Liver (tissue), 9 donors: Measurements from ENCODE around the gene CAMSAP2. TPM values are rescaled to one million over a fixed set of nuclear protein-coding genes. Genes with fewer than 3 reads are reported as not detected.
"Not testable (repeated sequence)": the region's sequence is repeated elsewhere in the genome, so short reads cannot be mapped to it uniquely, and the experiment has no call there.

Experiments
- DNase-seq: peaks from one replicate; pipeline ENCODE4 v3.0.0-alpha.2; 2017; ENCODE audit warnings: low spot score
- H3K27ac ChIP-seq, 2 donors: one replicate each; pipeline ENCODE4 v1.7.0; 2013; ENCODE audit warnings: inconsistent platforms in 2 of 2, low read length in 2 of 2, control low read depth in 1 of 2, low read depth in 1 of 2, mild to moderate bottlenecking in 1 of 2
- H3K27me3 ChIP-seq, 4 donors: one replicate each; pipeline versions ENCODE4 v1.6.1 to v1.7.0; 2013; ENCODE audit warnings: low read length in 3 of 4, inconsistent platforms in 1 of 4, mild to moderate bottlenecking in 1 of 4, moderate library complexity in 1 of 4; ENCODE audit not compliant: control insufficient read depth in 4 of 4, insufficient read depth in 4 of 4
- H3K36me3 ChIP-seq, 4 donors: one replicate each; pipeline versions ENCODE4 v1.6.1 to v1.7.0; 2013; ENCODE audit warnings: low read length in 3 of 4, mild to moderate bottlenecking in 3 of 4, low read depth in 1 of 4, moderate library complexity in 1 of 4; ENCODE audit not compliant: control insufficient read depth in 4 of 4, insufficient read depth in 3 of 4
- H3K4me1 ChIP-seq, 4 donors: one replicate each; pipeline versions ENCODE4 v1.6.1 to v1.7.0; 2013; ENCODE audit warnings: low read length in 3 of 4, mild to moderate bottlenecking in 3 of 4, moderate library complexity in 1 of 4; ENCODE audit not compliant: control insufficient read depth in 4 of 4, insufficient read depth in 4 of 4
- H3K4me3 ChIP-seq, 3 donors: one replicate each; pipeline versions ENCODE4 v1.6.1 to v1.7.0; 2013; ENCODE audit warnings: low read length in 3 of 3, control low read depth in 1 of 3, low read depth in 1 of 3, mild to moderate bottlenecking in 1 of 3
- H3K9ac ChIP-seq, 2 donors: one replicate each; pipeline ENCODE4 v1.7.0; 2013; ENCODE audit warnings: low read length in 2 of 2, mild to moderate bottlenecking in 2 of 2, moderate library complexity in 2 of 2, control low read depth in 1 of 2, low read depth in 1 of 2
- H3K9me3 ChIP-seq, 4 donors: one replicate each; pipeline versions ENCODE4 v1.6.1 to v1.7.0; 2013; ENCODE audit warnings: low read length in 3 of 4; ENCODE audit not compliant: control insufficient read depth in 4 of 4
- ATF3 ChIP-seq: IDR thresholded peaks from 2 replicates; pipeline ENCODE4 v1.6.1; 2016; ENCODE audit warnings: antibody characterized with exemption
- EGR1 ChIP-seq, 2 donors: IDR thresholded peaks; 2 replicates each; pipeline ENCODE4 v1.6.1; 2016 to 2018; ENCODE audit warnings: antibody characterized with exemption in 2 of 2, low read depth in 2 of 2
- FOXA1 ChIP-seq: IDR thresholded peaks from 2 replicates; pipeline ENCODE4 v1.6.1; 2016; ENCODE audit warnings: antibody characterized with exemption
- FOXA2 ChIP-seq: IDR thresholded peaks from 2 replicates; pipeline ENCODE4 v1.6.1; 2016; ENCODE audit warnings: antibody characterized with exemption
- GABPA ChIP-seq, 2 donors: IDR thresholded peaks in 1 of 2; conservative IDR thresholded peaks in 1 of 2; 2 replicates each; pipeline ENCODE4 v1.6.1; 2016; ENCODE audit warnings: antibody characterized with exemption in 2 of 2, mild to moderate bottlenecking in 1 of 2, moderate library complexity in 1 of 2
- HNF4A ChIP-seq, 2 donors: conservative IDR thresholded peaks; 2 replicates each; pipeline ENCODE4 v1.6.1; 2016; ENCODE audit warnings: antibody characterized with exemption in 2 of 2, mild to moderate bottlenecking in 2 of 2
- HNF4G ChIP-seq: IDR thresholded peaks from 2 replicates; pipeline ENCODE4 v1.6.1; 2016; ENCODE audit warnings: antibody characterized with exemption
- JUND ChIP-seq, 2 donors: IDR thresholded peaks; 2 replicates each; pipeline ENCODE4 v1.6.1; 2016; ENCODE audit warnings: antibody characterized with exemption in 2 of 2
- MAX ChIP-seq: IDR thresholded peaks from 2 replicates; pipeline ENCODE4 v1.6.1; 2016; ENCODE audit warnings: antibody characterized with exemption
- NR2F2 ChIP-seq: IDR thresholded peaks from 2 replicates; pipeline ENCODE4 v1.6.1; 2016; ENCODE audit warnings: antibody characterized with exemption
- RAD21 ChIP-seq, 2 donors: IDR thresholded peaks; 2 replicates each; pipeline ENCODE4 v1.6.1; 2016; ENCODE audit warnings: antibody characterized with exemption in 2 of 2, mild to moderate bottlenecking in 2 of 2
- REST ChIP-seq: IDR thresholded peaks from 2 replicates; pipeline ENCODE4 v1.6.1; 2016; ENCODE audit warnings: antibody characterized with exemption, mild to moderate bottlenecking
- RXRA ChIP-seq, 2 donors: IDR thresholded peaks; 2 replicates each; pipeline ENCODE4 v1.6.1; 2017 to 2018; ENCODE audit warnings: antibody characterized with exemption in 2 of 2, mild to moderate bottlenecking in 1 of 2
- SP1 ChIP-seq: IDR thresholded peaks from 2 replicates; pipeline ENCODE4 v1.6.1; 2018; ENCODE audit warnings: antibody characterized with exemption, mild to moderate bottlenecking
- TAF1 ChIP-seq: conservative IDR thresholded peaks from 2 replicates; pipeline ENCODE4 v1.6.1; 2016; ENCODE audit warnings: antibody characterized with exemption, mild to moderate bottlenecking
- YY1 ChIP-seq: IDR thresholded peaks from 2 replicates; pipeline ENCODE4 v1.6.1; 2016; ENCODE audit warnings: antibody characterized with exemption, mild to moderate bottlenecking
- ZBTB33 ChIP-seq: IDR thresholded peaks from 2 replicates; pipeline ENCODE4 v1.6.1; 2016; ENCODE audit warnings: antibody characterized with exemption
- WGBS: extraction: QIAGEN DNeasy Blood & Tissue Kit; methylation state at CpG from one replicate; pipeline ENCODE4 v1.1.7; 2013; 5-methylcytosine and 5-hydroxymethylcytosine counted together
- polyA plus RNA-seq, 2 donors: library from polyadenylated mRNA; stranded (reverse) in 1 of 2; unstranded in 1 of 2; fragments of 200-250 nt in 1 of 2; fragments of >200 nt in 1 of 2; fragmentation: Nextera tagmentation in 1 of 2; extraction: Ambion mirVana in 1 of 2; gene quantifications; one replicate each; pipeline versions ENCODE4 v1.2.1 to v1.2.3, GENCODE V29; 2013 to 2015
- total RNA-seq, 2 donors: library from RNA; depleted of rRNA; stranded (reverse); fragments of >200 nt; gene quantifications; one replicate each; pipeline ENCODE4 v1.2.3, GENCODE V29; 2014
- TF ChIP-seq, protein P1 (sequence below): fragments of 150-350 bp; IDR thresholded peaks from 2 replicates; pipeline ENCODE4 v1.5.1; 2017; ENCODE audit warnings: improper control_type of control experiment, low read depth, low read length; ENCODE audit not compliant: missing input control
- donor health status: healthy.
- donor health status: healthy.
- donor health status: healthy.
- donor health status: healthy.
- donor health status: healthy.

The CAMSAP2 gene
- total and polyA plus RNA-seq, 4 donors: 1.9 to 8.6 (median 3.5) TPM

GRCh38 chr1:200787896-200788387 is 49.2 kb downstream of the CAMSAP2 start:
- Histone ChIP-seq H3K4me3 (no peak overlapping the region), H3K27ac (no peak overlapping the region), H3K9me3 (peaks cover 0 to under 1% (median 0%) of the 10 kb centered on the region in 4 donors), H3K4me1 (no peaks in the 10 kb centered on the region), H3K9ac (no peak overlapping the region), H3K27me3 (no peaks in the 10 kb centered on the region), H3K36me3 (peaks cover 0 to under 1% (median 0%) of the 10 kb centered on the region in 4 donors)
- 96% methylated on average over 1 of the region's 1 CpG for WGBS
- TF ChIP-seq ATF3 (no peak), REST (no peak), HNF4A (conservative IDR thresholded peaks at IDR 0.05) (no peak), GABPA (IDR thresholded peaks at IDR 0.05 in 1 of 2, conservative IDR thresholded peaks at IDR 0.05 in 1 of 2) (no peak), NR2F2 (no peak), YY1 (no peak), SP1 (no peak), ZBTB33 (no peak), TAF1 (no peak), MAX (no peak), RAD21 (IDR thresholded peaks at IDR 0.05) (no peak), RXRA (IDR thresholded peaks at IDR 0.05) (no peak), FOXA2 (no peak), EGR1 (IDR thresholded peaks at IDR 0.05; ENCODE audit: low read depth in 2 of 2) (no peak), FOXA1 (no peak), JUND (IDR thresholded peaks at IDR 0.05) (no peak), HNF4G (no peak)
- TF ChIP-seq, protein P1, sequence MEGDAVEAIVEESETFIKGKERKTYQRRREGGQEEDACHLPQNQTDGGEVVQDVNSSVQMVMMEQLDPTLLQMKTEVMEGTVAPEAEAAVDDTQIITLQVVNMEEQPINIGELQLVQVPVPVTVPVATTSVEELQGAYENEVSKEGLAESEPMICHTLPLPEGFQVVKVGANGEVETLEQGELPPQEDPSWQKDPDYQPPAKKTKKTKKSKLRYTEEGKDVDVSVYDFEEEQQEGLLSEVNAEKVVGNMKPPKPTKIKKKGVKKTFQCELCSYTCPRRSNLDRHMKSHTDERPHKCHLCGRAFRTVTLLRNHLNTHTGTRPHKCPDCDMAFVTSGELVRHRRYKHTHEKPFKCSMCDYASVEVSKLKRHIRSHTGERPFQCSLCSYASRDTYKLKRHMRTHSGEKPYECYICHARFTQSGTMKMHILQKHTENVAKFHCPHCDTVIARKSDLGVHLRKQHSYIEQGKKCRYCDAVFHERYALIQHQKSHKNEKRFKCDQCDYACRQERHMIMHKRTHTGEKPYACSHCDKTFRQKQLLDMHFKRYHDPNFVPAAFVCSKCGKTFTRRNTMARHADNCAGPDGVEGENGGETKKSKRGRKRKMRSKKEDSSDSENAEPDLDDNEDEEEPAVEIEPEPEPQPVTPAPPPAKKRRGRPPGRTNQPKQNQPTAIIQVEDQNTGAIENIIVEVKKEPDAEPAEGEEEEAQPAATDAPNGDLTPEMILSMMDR: no peak
- no peak for DNase-seq

DNA sequence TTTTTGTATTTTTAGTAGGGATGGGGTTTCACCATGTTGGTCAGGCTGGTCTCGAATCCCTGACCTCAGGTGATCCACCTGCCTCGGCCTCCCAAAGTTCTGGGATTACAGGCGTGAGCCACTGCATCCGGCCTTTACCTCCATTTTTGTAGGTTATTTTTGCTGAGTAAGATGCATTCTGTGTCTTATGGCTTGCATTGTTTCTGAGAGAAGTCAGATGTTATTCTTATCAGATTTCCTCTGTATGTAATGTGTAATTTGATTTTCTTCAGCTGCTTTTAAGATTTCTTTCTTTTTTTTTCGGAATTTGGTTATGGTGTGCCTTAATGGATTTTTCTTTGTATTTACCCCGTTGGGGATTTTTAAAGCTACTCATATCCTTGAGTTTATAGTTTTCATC is 52.3 kb downstream of the CAMSAP2 start:
- H3K4me3 ChIP-seq, H3K27ac ChIP-seq, H3K9ac ChIP-seq, H3K4me1 ChIP-seq, DNase-seq, H3K9me3 ChIP-seq, H3K27me3 ChIP-seq, H3K36me3 ChIP-seq: not testable (repeated sequence)
- 95% methylated on average over 6 of the region's 6 CpGs for WGBS
